Subcutaneous adipose tissue (tissue), 4 donors: ENCODE data around the gene FMNL3. TPM values are rescaled to one million over a fixed set of nuclear protein-coding genes. Genes with fewer than 3 reads are reported as not detected.

Experiments
- CTCF ChIP-seq: fragments of 450-650 bp; IDR thresholded peaks from one replicate; pipeline ENCODE4 v1.5.1; 2016; ENCODE audit warnings: low read depth, mild to moderate bottlenecking, control low read depth, antibody characterized with exemption, moderate library complexity
- total RNA-seq, 4 donors: library from RNA; depleted of rRNA; stranded (reverse); fragments of >200 nt; gene quantifications; one replicate each; pipeline ENCODE4 v1.1.0, GENCODE V29; 2016

Gene FMNL3
- total RNA-seq, 4 donors from 2014 or later = 8.2 to 19.6 (median 14.0) TPM

GRCh38 chr12:49689785-49690184, 17.4 kb downstream of the FMNL3 start:
- TF ChIP-seq CTCF = no peak

GRCh38 chr12:49689237-49689636, 18.0 kb downstream of the FMNL3 start:
- no peak for TF ChIP-seq CTCF

GRCh38 chr12:49687941-49688340, 19.3 kb downstream of the FMNL3 start:
- no peak for TF ChIP-seq CTCF

GRCh38 chr12:49684310-49684854, 22.8 kb downstream of the FMNL3 start:
- TF ChIP-seq CTCF = no peak

- no peak for TF ChIP-seq CTCF
Observed at GRCh38 chr12:49683599-49684309, 23.5 kb downstream of the FMNL3 start.

- no peak for TF ChIP-seq CTCF
Observed at GRCh38 chr12:49680075-49680474, 27.1 kb downstream of the FMNL3 start.

- TF ChIP-seq CTCF = no peak
Observed at GRCh38 chr12:49678711-49679110, 28.5 kb downstream of the FMNL3 start.
